Pancreas (tissue), 10 donors: ENCODE data around the gene NUP210. TPM values are rescaled to one million over a fixed set of nuclear protein-coding genes. Genes with fewer than 3 reads are reported as not detected.
"Not testable (repeated sequence)": the region's sequence is repeated elsewhere in the genome, so short reads cannot be mapped to it uniquely, and the experiment has no call there.

ENCODE experiments used
- ATAC-seq, 4 donors: fragments of 200-7000 bp; cut with Tn5 transposase; one replicate each; pipeline versions ENCODE4 v1.8.0 to v1.9.1; 2020; ENCODE audit warnings: mild to moderate bottlenecking in 4 of 4, moderate library complexity in 4 of 4
- DNase-seq, 6 donors: peaks; one replicate each; pipeline ENCODE4 v3.0.0-alpha.2; 2020
- FAIRE-seq: peaks from 2 replicates; lab custom pipeline; 2012; peaks lifted over from hg19 to GRCh38; lab: Jason Lieb, UNC
- H3K27ac ChIP-seq, 4 donors: fragments of 200-600 bp; sonication (generic); 1 replicate in 3 of 4; 2 replicates in 1 of 4; pipeline versions ENCODE4 v1.5.0 to v1.8.0; 2020
- H3K27me3 ChIP-seq, 4 donors: fragments of 200-600 bp; one replicate each; pipeline ENCODE4 v1.8.0; 2021
- H3K36me3 ChIP-seq, 3 donors: fragments of 200-600 bp; sonication (generic) in 1 of 3; one replicate each; pipeline versions ENCODE4 v1.5.0 to v1.8.0; 2020 to 2021
- H3K4me1 ChIP-seq, 3 donors: fragments of 200-600 bp; one replicate each; pipeline ENCODE4 v1.8.0; 2021
- H3K4me3 ChIP-seq, 4 donors: fragments of 200-600 bp; sonication (generic) in 2 of 4; one replicate each; pipeline versions ENCODE4 v1.5.0 to v1.8.0; 2020 to 2021
- H3K9me3 ChIP-seq, 4 donors: fragments of 200-600 bp; one replicate each; pipeline ENCODE4 v1.8.0; 2021
- CTCF ChIP-seq, 4 donors: fragments of 200-600 bp; sonication (generic) in 3 of 4; IDR thresholded peaks; one replicate each; pipeline versions ENCODE4 v1.5.0 to v1.8.0; 2021; ENCODE audit warnings: antibody characterized with exemption in 4 of 4
- WGBS, 2 donors: extraction: QIAGEN DNeasy Blood & Tissue Kit; methylation state at CpG; one replicate each; pipeline ENCODE4 v1.1.7; 2013; 5-methylcytosine and 5-hydroxymethylcytosine counted together
- intact Hi-C, 3 donors: fragments of 100-400 bp; cut with DNase I; formaldehyde crosslinking; loops; one replicate each; pipeline versions ENCODE4 v1.11.1 to v1.14.2; 2022
- polyA plus RNA-seq, 2 donors: library from polyadenylated mRNA; stranded (reverse); fragments of 200-250 nt; gene quantifications; one replicate each; pipeline ENCODE4 v1.2.3, GENCODE V29; 2013
- total RNA-seq, 6 donors: library from RNA; stranded (reverse); fragmentation: NEBNext Ultra II Directional in 4 of 6; extraction: Animal tissue kit (Norgen Biotek cat#: 25700) in 4 of 6; gene quantifications; one replicate each; pipeline versions ENCODE4 v1.2.1 to v1.2.4, GENCODE V29; 2021 to 2023
- donor health status: healthy with polysubstance abuse.
- donor health status: DM: no; HTN: no; CAD: no; lungs with moderate emphysema.
- donor health status: DM: no; HTN: no; CAD: no.
- donor health status: control.
- donor health status: control.
- donor health status: Bipolar disorder and iron deficiency.
- donor health status: DM: yes; HTN: yes; CAD: no.
- donor health status: DM: no; HTN: no; CAD: no.
- donor health status: DM: no; HTN: no; CAD: no.
- donor health status: DM: yes; HTN: yes; CAD: no.

NUP210 gene
- total and polyA plus RNA-seq, 8 donors, result 7.6 to 12.5 (median 9.8) TPM

DNA sequence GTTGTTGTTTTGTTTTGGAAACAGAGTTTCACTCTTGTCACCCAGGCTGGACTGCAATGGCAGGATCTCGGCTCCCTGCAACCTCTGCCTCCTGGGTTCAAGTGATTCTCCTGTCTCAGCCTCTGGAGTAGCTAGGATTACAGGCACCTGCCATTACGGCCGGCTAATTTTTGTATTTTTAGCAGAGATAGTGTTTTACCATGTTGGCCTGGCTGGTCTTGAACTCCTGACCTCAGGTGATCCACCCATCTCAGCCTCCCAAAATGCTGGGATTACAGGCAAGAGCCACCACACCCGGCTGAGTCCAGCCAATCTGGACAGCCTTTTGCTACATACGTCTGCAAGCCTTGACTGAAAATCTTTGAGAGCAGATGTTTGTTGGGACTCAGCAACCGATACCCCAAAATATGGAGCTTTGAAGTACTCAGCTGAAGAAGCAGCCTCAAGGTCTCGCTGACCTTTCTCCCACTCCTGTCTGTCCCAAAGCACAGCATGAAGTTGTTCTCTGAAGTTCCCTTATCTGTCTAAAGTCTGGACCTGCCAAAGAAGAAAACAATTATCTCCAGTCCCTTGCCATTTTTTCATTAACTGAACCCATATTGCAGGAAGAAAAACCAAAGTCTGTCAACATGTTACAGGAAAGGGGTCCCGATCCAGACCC is 9.6 kb upstream of the NUP210 start:
- Histone ChIP-seq H3K9me3 (no peaks in the 10 kb centered on the region), H3K27me3 (no peaks in the 10 kb centered on the region), H3K4me1 (no peaks in the 10 kb centered on the region), H3K27ac (no peak overlapping the region), H3K36me3 (no peaks in the 10 kb centered on the region), H3K4me3 (no peak overlapping the region)
- ATAC-seq (no peak), FAIRE-seq (no peak), DNase-seq (no peak)
- 78 to 88% methylated on average over 8 of the region's 8 CpGs for WGBS, 2 donors
- intact Hi-C loops, result no loop called here
- no peak for TF ChIP-seq CTCF (IDR thresholded peaks at IDR 0.05)

- 68 to 92% methylated on average over 4 of the region's 4 CpGs for WGBS, 2 donors
- FAIRE-seq, intact Hi-C loops: not testable (repeated sequence)
Observed at GRCh38 chr3:13428678-13429077, 8.6 kb upstream of the NUP210 start.

DNA sequence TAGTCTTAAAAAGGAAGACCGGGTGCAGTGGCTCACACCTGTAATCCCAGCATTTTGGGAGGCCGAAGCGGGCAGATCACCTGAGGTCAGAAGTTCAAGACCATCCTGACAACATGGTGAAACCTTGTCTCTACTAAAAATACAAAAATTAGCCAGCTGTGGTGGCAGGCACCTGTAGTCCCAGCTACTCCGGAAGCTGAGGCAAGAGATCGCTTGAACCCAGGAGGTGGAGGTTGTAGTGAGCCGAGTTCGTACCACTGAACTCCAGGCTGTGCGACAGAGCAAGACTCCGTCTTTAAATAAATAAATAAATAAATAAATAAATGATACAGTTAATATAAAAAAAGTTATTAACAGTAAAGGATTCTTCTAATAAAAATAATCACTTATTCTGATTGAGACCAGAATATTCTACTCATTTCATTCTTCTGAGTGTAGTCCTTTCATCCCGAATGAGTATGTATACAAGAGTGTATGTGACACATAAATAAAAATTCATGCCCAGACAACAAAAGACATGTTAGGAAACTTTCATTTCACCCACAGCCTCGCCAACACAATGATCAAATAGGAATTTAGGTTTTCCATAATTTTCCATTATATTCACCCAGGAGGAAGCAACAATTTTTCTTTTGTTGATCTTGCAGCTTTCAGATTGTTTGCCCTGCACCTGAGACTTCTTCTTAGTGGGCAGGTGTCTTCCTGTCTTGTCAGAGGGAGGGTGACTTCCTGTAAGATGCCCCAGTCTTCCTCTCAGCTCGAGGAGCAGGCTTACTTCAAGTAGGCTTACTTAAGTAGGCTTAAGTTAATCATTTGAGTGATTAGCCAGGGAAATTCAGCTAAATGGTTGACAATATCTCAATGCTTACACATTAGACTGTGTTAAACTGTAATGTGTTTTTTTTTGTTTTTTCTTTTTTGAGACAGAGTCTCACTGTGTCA is 7.8 kb upstream of the NUP210 start:
- ATAC-seq (no peak), FAIRE-seq (no peak), DNase-seq (no peak)
- no peaks in the 10 kb centered on the region for H3K4me1 ChIP-seq
- 87 to 93% methylated on average over 12 of the region's 12 CpGs for WGBS, 2 donors
- intact Hi-C loops, result no loop called here
- no peak for TF ChIP-seq CTCF (IDR thresholded peaks at IDR 0.05)
- no peak overlapping the region for H3K27ac ChIP-seq
- no peaks in the 10 kb centered on the region for H3K9me3 ChIP-seq
- H3K36me3 ChIP-seq, result no peaks in the 10 kb centered on the region
- no peak overlapping the region for H3K4me3 ChIP-seq
- no peaks in the 10 kb centered on the region for H3K27me3 ChIP-seq

More at GRCh38 chr3:13428678-13429077, 8.6 kb upstream of the NUP210 start:
- DNase-seq, H3K27me3 ChIP-seq, H3K27ac ChIP-seq, H3K36me3 ChIP-seq, H3K4me1 ChIP-seq, H3K9me3 ChIP-seq, ATAC-seq, H3K4me3 ChIP-seq: not testable (repeated sequence)

- H3K27ac ChIP-seq, result no peak overlapping the region
- intact Hi-C loops, result no loop called here
- no peaks in the 10 kb centered on the region for H3K4me1 ChIP-seq
- FAIRE-seq, result no peak
- no peak overlapping the region for H3K4me3 ChIP-seq
- no peak for TF ChIP-seq CTCF (IDR thresholded peaks at IDR 0.05)
- H3K27me3 ChIP-seq, result no peaks in the 10 kb centered on the region
- no peak for DNase-seq
- ATAC-seq, result no peak
- H3K36me3 ChIP-seq, result no peaks in the 10 kb centered on the region
- H3K9me3 ChIP-seq, result no peaks in the 10 kb centered on the region
- WGBS, 2 donors, result 89 to 100% methylated on average over 1 of the region's 1 CpG
Observed at GRCh38 chr3:13426591-13426990, 6.5 kb upstream of the NUP210 start.

- Histone ChIP-seq H3K27me3 (no peaks in the 10 kb centered on the region), H3K36me3 (no peaks in the 10 kb centered on the region), H3K4me3 (no peak overlapping the region), H3K4me1 (no peaks in the 10 kb centered on the region), H3K27ac (no peak overlapping the region), H3K9me3 (no peaks in the 10 kb centered on the region)
- ATAC-seq, result no peak
- WGBS, 2 donors, result 88 to 92% methylated on average over 2 of the region's 2 CpGs
- DNase-seq, result no peak
- intact Hi-C loops, result no loop called here
- no peak for FAIRE-seq
- no peak for TF ChIP-seq CTCF (IDR thresholded peaks at IDR 0.05)
Observed at GRCh38 chr3:13425689-13426088, 5.6 kb upstream of the NUP210 start.
